ENCODE data around the gene ATG9A. TPM values are rescaled to one million over a fixed set of nuclear protein-coding genes. Genes with fewer than 3 reads are reported as not detected.

ATG9A gene
- total and polyA plus RNA-seq, 9 of the 15 experiments (the other 6 are each of a cell fraction or from before 2014, with no cell fraction given) = 0.25 to 65.6 (median 23.4) TPM

DNA sequence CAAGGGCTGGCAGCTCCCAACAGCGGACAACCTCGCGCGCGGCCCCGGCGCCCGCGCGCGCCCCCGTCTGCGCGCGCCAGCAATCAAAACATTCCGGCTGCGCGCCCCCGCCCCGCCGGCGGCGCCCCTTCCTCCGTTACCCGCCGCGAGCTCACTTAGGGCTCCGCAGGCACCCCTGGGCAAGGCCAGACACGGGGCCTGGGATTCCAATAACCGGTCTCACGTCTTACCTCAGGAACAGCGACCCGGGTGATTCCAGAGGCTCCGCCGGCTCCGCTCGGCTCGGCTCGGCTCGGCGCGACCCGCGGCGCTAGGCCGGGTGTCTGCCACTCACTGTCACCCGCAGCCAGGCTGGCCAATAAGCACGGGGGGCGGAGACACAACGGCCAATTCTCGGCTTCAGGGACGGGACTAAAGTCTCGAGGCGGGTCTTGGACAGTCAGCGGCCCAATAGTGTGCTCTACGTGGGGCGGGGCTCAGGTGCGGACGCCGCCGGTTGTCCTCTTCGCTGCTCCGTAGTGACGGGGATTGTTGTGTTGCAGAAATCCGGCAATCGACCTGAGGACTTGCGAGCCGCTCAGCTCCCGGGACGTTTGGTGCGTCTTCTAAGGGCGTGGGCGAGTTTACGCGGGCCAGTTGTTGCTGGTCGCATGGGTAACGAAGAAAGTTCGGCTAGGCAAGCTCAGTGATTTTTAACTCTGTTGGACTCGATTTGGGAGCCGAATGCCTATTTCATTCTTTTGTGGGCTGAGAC, at the start of gene ATG9A, which contains the start of gene ANKZF1 (continued):
- TF ChIP-seq, protein P1, sequence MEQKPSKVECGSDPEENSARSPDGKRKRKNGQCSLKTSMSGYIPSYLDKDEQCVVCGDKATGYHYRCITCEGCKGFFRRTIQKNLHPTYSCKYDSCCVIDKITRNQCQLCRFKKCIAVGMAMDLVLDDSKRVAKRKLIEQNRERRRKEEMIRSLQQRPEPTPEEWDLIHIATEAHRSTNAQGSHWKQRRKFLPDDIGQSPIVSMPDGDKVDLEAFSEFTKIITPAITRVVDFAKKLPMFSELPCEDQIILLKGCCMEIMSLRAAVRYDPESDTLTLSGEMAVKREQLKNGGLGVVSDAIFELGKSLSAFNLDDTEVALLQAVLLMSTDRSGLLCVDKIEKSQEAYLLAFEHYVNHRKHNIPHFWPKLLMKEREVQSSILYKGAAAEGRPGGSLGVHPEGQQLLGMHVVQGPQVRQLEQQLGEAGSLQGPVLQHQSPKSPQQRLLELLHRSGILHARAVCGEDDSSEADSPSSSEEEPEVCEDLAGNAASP (IDR thresholded peaks at IDR 0.05) = no peak
- no peak for TF ChIP-seq TRIM28 (IDR thresholded peaks at IDR 0.05)
- TF ChIP-seq, protein P2, sequence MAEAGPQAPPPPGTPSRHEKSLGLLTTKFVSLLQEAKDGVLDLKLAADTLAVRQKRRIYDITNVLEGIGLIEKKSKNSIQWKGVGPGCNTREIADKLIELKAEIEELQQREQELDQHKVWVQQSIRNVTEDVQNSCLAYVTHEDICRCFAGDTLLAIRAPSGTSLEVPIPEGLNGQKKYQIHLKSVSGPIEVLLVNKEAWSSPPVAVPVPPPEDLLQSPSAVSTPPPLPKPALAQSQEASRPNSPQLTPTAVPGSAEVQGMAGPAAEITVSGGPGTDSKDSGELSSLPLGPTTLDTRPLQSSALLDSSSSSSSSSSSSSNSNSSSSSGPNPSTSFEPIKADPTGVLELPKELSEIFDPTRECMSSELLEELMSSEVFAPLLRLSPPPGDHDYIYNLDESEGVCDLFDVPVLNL (CRISPR knock-in tag; IDR thresholded peaks at IDR 0.05; ENCODE audit: low read depth) = no peak
- TF ChIP-seq, protein P3, sequence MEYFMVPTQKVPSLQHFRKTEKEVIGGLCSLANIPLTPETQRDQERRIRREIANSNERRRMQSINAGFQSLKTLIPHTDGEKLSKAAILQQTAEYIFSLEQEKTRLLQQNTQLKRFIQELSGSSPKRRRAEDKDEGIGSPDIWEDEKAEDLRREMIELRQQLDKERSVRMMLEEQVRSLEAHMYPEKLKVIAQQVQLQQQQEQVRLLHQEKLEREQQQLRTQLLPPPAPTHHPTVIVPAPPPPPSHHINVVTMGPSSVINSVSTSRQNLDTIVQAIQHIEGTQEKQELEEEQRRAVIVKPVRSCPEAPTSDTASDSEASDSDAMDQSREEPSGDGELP (CRISPR knock-in tag; IDR thresholded peaks at IDR 0.05; ENCODE audit: borderline replicate concordance) = peak; percentile 75; the same call in 1 of the 2 replicates
- peak in 1 of 2 experiments; percentile 71; a peak in 1 of 4 replicates for TF ChIP-seq TEAD1 (CRISPR knock-in tag; IDR thresholded peaks at IDR 0.05)
- no peak for TF ChIP-seq NCOR1 (IDR thresholded peaks at IDR 0.05)
- TF ChIP-seq, protein P4, sequence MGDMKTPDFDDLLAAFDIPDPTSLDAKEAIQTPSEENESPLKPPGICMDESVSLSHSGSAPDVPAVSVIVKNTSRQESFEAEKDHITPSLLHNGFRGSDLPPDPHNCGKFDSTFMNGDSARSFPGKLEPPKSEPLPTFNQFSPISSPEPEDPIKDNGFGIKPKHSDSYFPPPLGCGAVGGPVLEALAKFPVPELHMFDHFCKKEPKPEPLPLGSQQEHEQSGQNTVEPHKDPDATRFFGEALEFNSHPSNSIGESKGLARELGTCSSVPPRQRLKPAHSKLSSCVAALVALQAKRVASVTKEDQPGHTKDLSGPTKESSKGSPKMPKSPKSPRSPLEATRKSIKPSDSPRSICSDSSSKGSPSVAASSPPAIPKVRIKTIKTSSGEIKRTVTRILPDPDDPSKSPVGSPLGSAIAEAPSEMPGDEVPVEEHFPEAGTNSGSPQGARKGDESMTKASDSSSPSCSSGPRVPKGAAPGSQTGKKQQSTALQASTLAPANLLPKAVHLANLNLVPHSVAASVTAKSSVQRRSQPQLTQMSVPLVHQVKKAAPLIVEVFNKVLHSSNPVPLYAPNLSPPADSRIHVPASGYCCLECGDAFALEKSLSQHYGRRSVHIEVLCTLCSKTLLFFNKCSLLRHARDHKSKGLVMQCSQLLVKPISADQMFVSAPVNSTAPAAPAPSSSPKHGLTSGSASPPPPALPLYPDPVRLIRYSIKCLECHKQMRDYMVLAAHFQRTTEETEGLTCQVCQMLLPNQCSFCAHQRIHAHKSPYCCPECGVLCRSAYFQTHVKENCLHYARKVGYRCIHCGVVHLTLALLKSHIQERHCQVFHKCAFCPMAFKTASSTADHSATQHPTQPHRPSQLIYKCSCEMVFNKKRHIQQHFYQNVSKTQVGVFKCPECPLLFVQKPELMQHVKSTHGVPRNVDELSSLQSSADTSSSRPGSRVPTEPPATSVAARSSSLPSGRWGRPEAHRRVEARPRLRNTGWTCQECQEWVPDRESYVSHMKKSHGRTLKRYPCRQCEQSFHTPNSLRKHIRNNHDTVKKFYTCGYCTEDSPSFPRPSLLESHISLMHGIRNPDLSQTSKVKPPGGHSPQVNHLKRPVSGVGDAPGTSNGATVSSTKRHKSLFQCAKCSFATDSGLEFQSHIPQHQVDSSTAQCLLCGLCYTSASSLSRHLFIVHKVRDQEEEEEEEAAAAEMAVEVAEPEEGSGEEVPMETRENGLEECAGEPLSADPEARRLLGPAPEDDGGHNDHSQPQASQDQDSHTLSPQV (IDR thresholded peaks at IDR 0.05) = no peak
- TF ChIP-seq CHD2 (IDR thresholded peaks at IDR 0.05; ENCODE audit: low read depth, low read length) = peak; percentile 87
- TF ChIP-seq, protein P5, sequence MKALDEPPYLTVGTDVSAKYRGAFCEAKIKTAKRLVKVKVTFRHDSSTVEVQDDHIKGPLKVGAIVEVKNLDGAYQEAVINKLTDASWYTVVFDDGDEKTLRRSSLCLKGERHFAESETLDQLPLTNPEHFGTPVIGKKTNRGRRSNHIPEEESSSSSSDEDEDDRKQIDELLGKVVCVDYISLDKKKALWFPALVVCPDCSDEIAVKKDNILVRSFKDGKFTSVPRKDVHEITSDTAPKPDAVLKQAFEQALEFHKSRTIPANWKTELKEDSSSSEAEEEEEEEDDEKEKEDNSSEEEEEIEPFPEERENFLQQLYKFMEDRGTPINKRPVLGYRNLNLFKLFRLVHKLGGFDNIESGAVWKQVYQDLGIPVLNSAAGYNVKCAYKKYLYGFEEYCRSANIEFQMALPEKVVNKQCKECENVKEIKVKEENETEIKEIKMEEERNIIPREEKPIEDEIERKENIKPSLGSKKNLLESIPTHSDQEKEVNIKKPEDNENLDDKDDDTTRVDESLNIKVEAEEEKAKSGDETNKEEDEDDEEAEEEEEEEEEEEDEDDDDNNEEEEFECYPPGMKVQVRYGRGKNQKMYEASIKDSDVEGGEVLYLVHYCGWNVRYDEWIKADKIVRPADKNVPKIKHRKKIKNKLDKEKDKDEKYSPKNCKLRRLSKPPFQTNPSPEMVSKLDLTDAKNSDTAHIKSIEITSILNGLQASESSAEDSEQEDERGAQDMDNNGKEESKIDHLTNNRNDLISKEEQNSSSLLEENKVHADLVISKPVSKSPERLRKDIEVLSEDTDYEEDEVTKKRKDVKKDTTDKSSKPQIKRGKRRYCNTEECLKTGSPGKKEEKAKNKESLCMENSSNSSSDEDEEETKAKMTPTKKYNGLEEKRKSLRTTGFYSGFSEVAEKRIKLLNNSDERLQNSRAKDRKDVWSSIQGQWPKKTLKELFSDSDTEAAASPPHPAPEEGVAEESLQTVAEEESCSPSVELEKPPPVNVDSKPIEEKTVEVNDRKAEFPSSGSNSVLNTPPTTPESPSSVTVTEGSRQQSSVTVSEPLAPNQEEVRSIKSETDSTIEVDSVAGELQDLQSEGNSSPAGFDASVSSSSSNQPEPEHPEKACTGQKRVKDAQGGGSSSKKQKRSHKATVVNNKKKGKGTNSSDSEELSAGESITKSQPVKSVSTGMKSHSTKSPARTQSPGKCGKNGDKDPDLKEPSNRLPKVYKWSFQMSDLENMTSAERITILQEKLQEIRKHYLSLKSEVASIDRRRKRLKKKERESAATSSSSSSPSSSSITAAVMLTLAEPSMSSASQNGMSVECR (CRISPR knock-in tag; IDR thresholded peaks at IDR 0.05) = peak; percentile 59
